Muscle layer of colon (tissue), 2 donors: ENCODE data around the gene OR2F1.
"Not testable (repeated sequence)": the region's sequence is repeated elsewhere in the genome, so short reads cannot be mapped to it uniquely, and the experiment has no call there.

Experiments
- H3K27ac ChIP-seq: one replicate; pipeline ENCODE4 v1.7.0; 2013; ENCODE audit warnings: low read depth, mild to moderate bottlenecking, low read length, moderate library complexity
- H3K27me3 ChIP-seq, 2 donors: one replicate each; pipeline ENCODE4 v1.7.0; 2013; ENCODE audit warnings: low read length in 2 of 2, mild to moderate bottlenecking in 2 of 2; ENCODE audit not compliant: insufficient read depth in 2 of 2, control insufficient read depth in 1 of 2
- H3K36me3 ChIP-seq: one replicate; pipeline ENCODE4 v1.7.0; 2013; ENCODE audit warnings: mild to moderate bottlenecking, low read length; ENCODE audit not compliant: insufficient read depth
- H3K4me1 ChIP-seq: one replicate; pipeline ENCODE4 v1.7.0; 2013; ENCODE audit warnings: mild to moderate bottlenecking, low read length; ENCODE audit not compliant: insufficient read depth
- H3K4me3 ChIP-seq, 2 donors: one replicate each; pipeline ENCODE4 v1.7.0; 2013; ENCODE audit warnings: low read length in 2 of 2, low read depth in 1 of 2, mild to moderate bottlenecking in 1 of 2, moderate library complexity in 1 of 2
- H3K9ac ChIP-seq: one replicate; pipeline ENCODE4 v1.7.0; 2013; ENCODE audit warnings: low read length
- H3K9me3 ChIP-seq: one replicate; pipeline ENCODE4 v1.7.0; 2013; ENCODE audit warnings: mild to moderate bottlenecking, low read length
- donor health status: abdominal sarcoma.
- donor health status: Adenocarcinoma of cecum.

OR2F1 gene

GRCh38 chr7:143987513-143987912 lies 32.9 kb downstream of the OR2F1 start:
- no peaks in the 10 kb centered on the region for H3K36me3 ChIP-seq
- no peaks in the 10 kb centered on the region for H3K27me3 ChIP-seq
- no peak overlapping the region for H3K27ac ChIP-seq
- no peak overlapping the region for H3K4me3 ChIP-seq
- no peak overlapping the region for H3K9ac ChIP-seq
- peaks cover 14% of the 10 kb centered on the region for H3K4me1 ChIP-seq
- H3K9me3 ChIP-seq: no peaks in the 10 kb centered on the region

- no peaks in the 10 kb centered on the region for H3K27me3 ChIP-seq
- no peaks in the 10 kb centered on the region for H3K9me3 ChIP-seq
- no peak overlapping the region for H3K9ac ChIP-seq
- no peaks in the 10 kb centered on the region for H3K36me3 ChIP-seq
- no peak overlapping the region for H3K27ac ChIP-seq
- H3K4me1 ChIP-seq: peaks cover 15% of the 10 kb centered on the region
- peak overlapping the region in 1 of 2 donors; percentile 15 for H3K4me3 ChIP-seq
Measured at GRCh38 chr7:143988976-143989745, 34.5 kb downstream of the OR2F1 start.

GRCh38 chr7:143992670-143993069 lies 38.0 kb downstream of the OR2F1 start:
- H3K27me3 ChIP-seq: no peaks in the 10 kb centered on the region
- H3K9me3 ChIP-seq: no peaks in the 10 kb centered on the region
- H3K36me3 ChIP-seq: no peaks in the 10 kb centered on the region
- peaks cover 15% of the 10 kb centered on the region for H3K4me1 ChIP-seq
- H3K4me3 ChIP-seq: no peak overlapping the region
- H3K27ac ChIP-seq: no peak overlapping the region
- no peak overlapping the region for H3K9ac ChIP-seq

GRCh38 chr7:143993924-143994323 lies 39.3 kb downstream of the OR2F1 start:
- H3K27ac ChIP-seq: no peak overlapping the region
- no peaks in the 10 kb centered on the region for H3K27me3 ChIP-seq
- H3K9ac ChIP-seq: no peak overlapping the region
- H3K4me3 ChIP-seq: no peak overlapping the region
- H3K36me3 ChIP-seq: no peaks in the 10 kb centered on the region
- peaks cover 10% of the 10 kb centered on the region for H3K4me1 ChIP-seq
- no peaks in the 10 kb centered on the region for H3K9me3 ChIP-seq

- no peaks in the 10 kb centered on the region for H3K27me3 ChIP-seq
- no peaks in the 10 kb centered on the region for H3K36me3 ChIP-seq
- no peaks in the 10 kb centered on the region for H3K4me1 ChIP-seq
- no peak within 1 kb of the TSS for H3K4me3 ChIP-seq
- no peak within 1 kb of the TSS for H3K9ac ChIP-seq
- H3K9me3 ChIP-seq: no peaks in the 10 kb centered on the region
- no peak within 1 kb of the TSS for H3K27ac ChIP-seq
Measured at GRCh38 chr7:144000020-144000419, 45.4 kb downstream of the OR2F1 start, which contains the start of gene OR6B1. Gene OR6B1 (plus strand): TSS chr7:144000320. CDS start chr7:144003997, 3,677 bp downstream.

GRCh38 chr7:144001543-144001942 lies 46.9 kb downstream of the OR2F1 start:
- Histone ChIP-seq H3K27ac (no peak overlapping the region), H3K4me1 (no peaks in the 10 kb centered on the region), H3K9ac (no peak overlapping the region), H3K36me3 (no peaks in the 10 kb centered on the region), H3K4me3 (no peak overlapping the region), H3K9me3 (no peaks in the 10 kb centered on the region), H3K27me3 (no peaks in the 10 kb centered on the region)

- H3K4me1 ChIP-seq: no peaks in the 10 kb centered on the region
- H3K9ac ChIP-seq: no peak overlapping the region
- H3K9me3 ChIP-seq: no peaks in the 10 kb centered on the region
- no peaks in the 10 kb centered on the region for H3K36me3 ChIP-seq
- H3K4me3 ChIP-seq: no peak overlapping the region
- H3K27ac ChIP-seq: no peak overlapping the region
- H3K27me3 ChIP-seq: no peaks in the 10 kb centered on the region
Measured at GRCh38 chr7:144004703-144005102, 50.1 kb downstream of the OR2F1 start.

GRCh38 chr7:144006029-144006691 lies 51.5 kb downstream of the OR2F1 start:
- Histone ChIP-seq H3K27ac (no peak overlapping the region), H3K27me3 (no peaks in the 10 kb centered on the region), H3K9ac (no peak overlapping the region)

GRCh38 chr7:144006692-144007042 lies 52.0 kb downstream of the OR2F1 start:
- Histone ChIP-seq H3K4me1 (no peaks in the 10 kb centered on the region), H3K9me3 (no peaks in the 10 kb centered on the region), H3K4me3 (no peak overlapping the region), H3K27me3 (no peaks in the 10 kb centered on the region), H3K9ac (no peak overlapping the region), H3K27ac (no peak overlapping the region), H3K36me3 (no peaks in the 10 kb centered on the region)

More at GRCh38 chr7:144006029-144006691, 51.5 kb downstream of the OR2F1 start:
- no peak overlapping the region for H3K4me3 ChIP-seq
- no peaks in the 10 kb centered on the region for H3K9me3 ChIP-seq
- no peaks in the 10 kb centered on the region for H3K36me3 ChIP-seq
- H3K4me1 ChIP-seq: no peaks in the 10 kb centered on the region

GRCh38 chr7:144009361-144009760 lies 54.7 kb downstream of the OR2F1 start:
- Histone ChIP-seq H3K27me3 (no peaks in the 10 kb centered on the region), H3K4me1 (no peaks in the 10 kb centered on the region), H3K4me3 (no peak overlapping the region), H3K9ac (no peak overlapping the region), H3K36me3 (no peaks in the 10 kb centered on the region), H3K27ac (no peak overlapping the region), H3K9me3 (no peaks in the 10 kb centered on the region)

- not testable (repeated sequence) for H3K36me3 ChIP-seq, H3K9me3 ChIP-seq, H3K4me1 ChIP-seq, H3K27ac ChIP-seq, H3K9ac ChIP-seq, H3K4me3 ChIP-seq, H3K27me3 ChIP-seq
Measured at GRCh38 chr7:144010061-144010460, 55.4 kb downstream of the OR2F1 start.

GRCh38 chr7:144010821-144011220 lies 56.2 kb downstream of the OR2F1 start:
- H3K4me3 ChIP-seq, H3K9me3 ChIP-seq, H3K36me3 ChIP-seq, H3K27me3 ChIP-seq, H3K4me1 ChIP-seq, H3K9ac ChIP-seq, H3K27ac ChIP-seq: not testable (repeated sequence)
